HG03175 (cell line): ENCODE data around the gene BAZ2B.
"Not testable (repeated sequence)": the region's sequence is repeated elsewhere in the genome, so short reads cannot be mapped to it uniquely, and the experiment has no call there.

Experiments
- ATAC-seq: cut with Tn5 transposase; IDR thresholded peaks from one replicate; pipeline ENCODE4 v1.9.1; 2021; ENCODE audit warnings: mild to moderate bottlenecking, moderate library complexity; ENCODE audit not compliant: unreplicated experiment

BAZ2B gene

DNA sequence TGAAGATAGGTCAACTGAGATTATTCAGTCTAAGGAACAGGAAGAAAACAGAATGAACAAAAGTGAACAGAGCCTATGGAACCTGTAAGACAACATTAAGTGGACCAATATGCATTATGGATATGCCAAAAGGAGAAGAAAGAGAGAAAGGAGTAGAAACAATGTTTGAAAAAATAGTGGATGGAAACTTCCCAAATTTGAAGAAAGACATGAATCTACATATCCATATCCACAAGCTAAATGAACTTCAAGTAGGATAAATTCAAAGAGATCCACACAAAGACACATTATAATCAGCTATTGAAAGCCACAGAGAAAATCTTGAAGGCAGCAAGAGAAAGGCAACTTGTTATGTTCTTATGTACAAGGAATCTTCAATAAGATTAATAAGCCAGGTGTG is 74.2 kb downstream of the BAZ2B start:
- no peak for ATAC-seq

GRCh38 chr2:159539701-159540100 is 76.6 kb downstream of the BAZ2B start:
- no peak for ATAC-seq

- ATAC-seq, result no peak
These were observed 77.5 kb downstream of the BAZ2B start for GRCh38 chr2:159538801-159539200.

GRCh38 chr2:159535261-159535660 is 81.1 kb downstream of the BAZ2B start:
- not testable (repeated sequence) for ATAC-seq

DNA sequence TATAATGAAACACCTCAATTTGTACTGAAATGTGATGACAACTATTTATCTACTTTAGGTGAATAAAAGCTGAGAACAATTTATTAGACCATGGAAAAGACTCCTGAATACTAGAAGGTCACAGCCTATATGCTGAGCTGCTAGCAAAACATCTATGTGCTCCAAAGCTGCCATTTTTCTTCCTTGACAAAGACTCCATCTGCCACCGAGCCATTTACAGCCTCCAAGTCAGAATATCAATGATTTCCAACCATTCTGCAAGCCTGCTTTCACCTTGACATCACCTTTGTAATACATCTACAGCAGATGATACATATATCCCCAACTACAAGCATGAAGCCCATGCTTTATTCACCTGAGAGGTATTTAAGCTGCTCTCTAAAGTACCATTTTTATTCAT is 84.9 kb downstream of the BAZ2B start:
- no peak for ATAC-seq

DNA sequence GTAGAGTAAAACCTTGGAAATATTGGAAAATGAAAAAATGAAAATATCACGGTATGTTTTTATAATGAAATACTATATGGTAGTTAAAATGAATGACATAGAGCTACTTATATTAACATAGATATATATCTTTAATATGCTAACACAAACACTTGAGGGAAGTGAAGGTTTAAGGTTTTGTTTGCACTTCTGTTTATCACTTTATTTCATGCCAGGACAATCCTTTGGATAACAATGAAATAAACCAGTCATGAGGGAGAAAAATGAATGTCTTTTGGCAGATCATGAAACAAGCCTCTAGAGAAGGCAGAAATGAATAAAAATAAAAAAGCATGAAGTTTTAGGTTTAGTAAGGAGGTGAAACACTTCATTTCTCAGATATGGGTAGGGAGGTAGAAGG is 89.9 kb downstream of the BAZ2B start:
- no peak for ATAC-seq

GRCh38 chr2:159525012-159525411 is 91.3 kb downstream of the BAZ2B start:
- ATAC-seq, result no peak

- ATAC-seq, result no peak
These were observed 95.1 kb downstream of the BAZ2B start for GRCh38 chr2:159521272-159521671.

DNA sequence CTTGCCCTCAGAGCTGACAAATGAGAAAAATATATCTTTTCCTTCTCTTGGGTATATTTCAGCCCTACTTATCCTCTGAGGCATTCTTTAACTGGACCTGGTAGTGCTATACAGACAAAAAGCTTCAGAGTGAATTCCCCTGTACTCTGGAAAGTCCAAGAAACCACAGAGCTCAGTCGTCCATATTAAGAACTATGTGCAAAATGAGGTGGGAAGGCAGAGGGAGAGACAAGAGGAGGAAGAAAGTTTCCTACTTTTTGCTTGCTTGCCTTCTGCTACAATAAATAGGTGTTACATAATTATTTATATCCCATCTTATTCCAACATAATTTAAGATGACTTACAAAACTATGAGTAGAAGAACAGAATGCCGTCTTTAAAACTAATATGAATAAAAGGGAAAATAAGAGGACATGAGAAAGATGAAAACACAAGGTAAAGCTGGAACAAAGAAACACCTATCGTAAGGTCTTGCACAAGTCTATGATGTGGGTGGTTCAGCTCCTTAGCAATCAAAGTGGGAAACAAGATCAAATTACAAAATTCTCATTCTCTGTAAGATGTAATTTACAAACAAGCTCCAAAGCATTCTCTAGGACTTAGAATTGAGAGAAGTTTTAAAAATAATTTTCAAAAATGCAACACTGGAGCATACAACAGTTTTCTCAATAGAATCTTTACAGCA is 97.9 kb downstream of the BAZ2B start:
- no peak for ATAC-seq

- peak; percentile 94 for ATAC-seq
These were observed 100.0 kb downstream of the BAZ2B start for GRCh38 chr2:159516241-159516758.

DNA sequence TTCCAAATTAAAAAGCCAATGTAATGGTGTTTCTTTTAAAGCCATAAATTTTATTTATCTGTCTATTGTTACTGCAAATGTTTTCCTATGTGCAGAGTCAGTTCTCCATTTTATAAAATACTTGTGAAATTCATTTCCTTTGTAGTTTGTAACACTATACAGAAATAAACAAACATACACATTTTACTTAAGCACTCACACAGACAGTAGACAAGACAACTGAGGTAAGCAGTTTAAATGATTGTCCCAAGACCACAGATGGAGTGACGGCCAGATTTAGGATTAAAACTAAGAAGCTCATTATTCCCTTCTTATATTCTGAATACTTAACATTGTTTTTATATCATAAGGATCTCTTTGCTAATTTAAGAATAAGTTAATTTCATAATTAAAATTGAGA is 100.9 kb downstream of the BAZ2B start:
- ATAC-seq, result no peak

GRCh38 chr2:159513745-159514144 is 102.6 kb downstream of the BAZ2B start:
- no peak for ATAC-seq

- no peak for ATAC-seq
These were observed 108.2 kb downstream of the BAZ2B start for GRCh38 chr2:159508140-159508539.

GRCh38 chr2:159506764-159507440 is 109.4 kb downstream of the BAZ2B start:
- no peak for ATAC-seq

DNA sequence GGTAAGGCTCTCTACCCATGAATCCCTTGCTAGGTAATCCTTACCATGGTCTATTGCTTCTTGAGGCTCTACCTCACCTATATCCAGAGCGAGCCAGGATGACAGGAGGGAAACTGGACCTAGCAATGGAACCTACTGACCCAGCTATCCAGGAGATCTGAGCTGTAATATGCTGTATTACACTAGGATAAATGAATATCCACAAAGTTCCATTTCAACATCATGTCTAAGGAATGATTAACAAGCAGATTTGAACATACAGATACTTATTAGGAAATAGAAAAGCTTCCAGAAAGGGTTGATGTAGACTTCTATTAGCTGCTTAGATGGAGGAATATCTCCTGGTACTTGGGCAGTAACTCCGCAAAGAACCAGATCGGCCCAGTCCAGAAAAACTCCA is 110.1 kb downstream of the BAZ2B start:
- ATAC-seq, result no peak

DNA sequence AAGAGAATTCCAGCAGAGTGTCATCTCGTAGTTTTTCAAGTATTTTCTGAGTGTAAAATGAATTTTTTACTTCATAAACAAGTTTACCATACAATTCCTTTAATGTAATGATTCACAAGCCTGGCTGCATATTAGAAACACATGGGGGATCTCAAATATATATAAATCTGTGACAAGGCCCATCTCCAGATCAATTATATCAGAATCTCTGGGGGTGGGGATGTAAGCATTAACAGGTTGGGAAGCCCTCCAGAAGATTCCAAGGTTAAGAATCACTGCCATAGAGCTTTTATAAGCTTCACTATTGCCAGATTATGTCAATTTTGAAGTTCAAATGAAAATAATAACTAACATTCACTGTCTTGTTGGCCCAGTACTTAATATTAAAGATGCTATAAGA is 111.2 kb downstream of the BAZ2B start:
- no peak for ATAC-seq

DNA sequence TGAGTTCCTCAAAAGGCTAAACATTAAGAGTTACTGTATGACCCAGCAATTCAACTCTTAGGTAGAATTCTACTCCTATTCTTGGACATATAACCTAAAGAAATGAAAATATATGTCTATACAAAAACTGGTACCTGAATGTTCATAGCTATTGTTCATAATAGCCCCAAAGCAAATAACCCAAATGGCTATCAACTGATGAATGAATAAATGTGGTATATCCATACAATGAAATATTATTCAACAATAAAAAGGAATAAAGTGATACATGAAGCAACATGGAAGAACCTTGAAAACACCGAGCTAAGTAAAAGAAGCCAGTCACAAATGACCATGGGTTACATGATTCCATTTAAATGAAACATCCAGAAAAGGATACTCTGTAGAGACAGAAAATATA is 114.6 kb downstream of the BAZ2B start:
- ATAC-seq, result no peak

DNA sequence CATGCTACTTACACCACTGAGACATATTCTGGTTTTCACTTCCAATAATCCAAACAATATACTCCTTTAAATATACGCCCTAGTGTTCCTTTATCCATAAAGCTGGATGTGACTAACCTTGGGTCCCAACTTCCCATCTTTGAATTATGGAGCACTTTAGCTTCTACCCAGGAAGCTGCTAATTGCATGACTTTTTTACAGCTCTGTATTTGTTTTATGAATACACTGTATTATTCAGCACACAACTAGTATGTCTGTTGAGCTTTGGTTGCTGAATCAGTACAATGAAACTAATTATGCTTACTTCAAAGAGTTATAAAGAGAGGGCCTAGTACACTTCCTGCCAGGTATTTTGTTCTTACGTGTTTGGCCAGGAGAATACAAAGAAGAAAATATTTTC is 118.5 kb downstream of the BAZ2B start:
- ATAC-seq, result no peak

DNA sequence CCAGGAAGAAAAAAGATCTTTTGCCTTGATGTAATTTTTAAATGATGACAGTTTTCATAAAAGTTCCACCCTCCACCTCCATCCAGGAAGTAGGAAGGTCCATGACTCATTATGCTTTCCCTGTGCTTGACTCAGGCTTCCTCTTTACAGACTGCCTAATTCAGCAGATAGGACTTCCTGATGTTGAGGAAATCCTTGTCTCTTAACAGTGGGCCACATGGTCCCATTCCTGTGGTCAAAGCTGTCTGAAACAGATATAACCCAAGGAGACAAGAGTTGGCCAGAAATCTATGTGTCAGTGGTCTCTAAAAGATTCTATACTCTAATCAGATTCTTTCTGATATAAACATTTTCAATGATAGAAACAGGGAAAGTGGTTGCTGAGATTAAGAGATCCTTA is 119.1 kb downstream of the BAZ2B start:
- no peak for ATAC-seq

DNA sequence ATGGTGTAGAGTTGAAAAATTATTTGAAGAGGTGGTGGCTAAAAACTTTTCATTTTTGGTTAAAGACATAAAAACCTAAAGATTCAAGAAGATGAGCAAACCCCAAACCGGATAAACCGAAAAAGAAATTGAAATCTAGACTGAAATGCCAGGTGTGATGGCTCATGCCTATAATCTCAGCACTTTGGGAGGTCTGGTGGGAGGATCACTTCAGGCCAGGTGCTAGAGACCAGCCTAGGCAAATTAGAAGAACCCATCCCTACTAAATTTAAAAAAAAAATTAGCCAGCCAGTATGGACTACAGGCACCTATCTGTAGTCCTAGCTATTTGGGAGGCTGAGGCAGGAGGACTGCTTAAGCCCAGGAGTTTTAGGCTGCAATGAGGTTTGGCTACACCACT is 126.9 kb downstream of the BAZ2B start:
- no peak for ATAC-seq

- ATAC-seq, result no peak
These were observed 131.8 kb downstream of the BAZ2B start for GRCh38 chr2:159484532-159484931.

GRCh38 chr2:159476329-159476728 is 140.0 kb downstream of the BAZ2B start:
- ATAC-seq, result no peak

- no peak for ATAC-seq
These were observed 140.6 kb downstream of the BAZ2B start for GRCh38 chr2:159475793-159476192.
